AG09319 (cell line): ENCODE measurements around the gene PPP1R1B.

Source experiments
- DNase-seq: peaks from one replicate; pipeline ENCODE4 v3.0.0-alpha.2; 2010; ENCODE audit warnings: low read depth; ENCODE audit errors: extremely low read depth
- TF ChIP-seq, protein P1 (sequence below): IDR thresholded peaks from 2 replicates; pipeline ENCODE4 v1.5.1; 2011; ENCODE audit warnings: low read depth, mild to moderate bottlenecking, inconsistent platforms, low read length, moderate library complexity

Gene PPP1R1B

DNA sequence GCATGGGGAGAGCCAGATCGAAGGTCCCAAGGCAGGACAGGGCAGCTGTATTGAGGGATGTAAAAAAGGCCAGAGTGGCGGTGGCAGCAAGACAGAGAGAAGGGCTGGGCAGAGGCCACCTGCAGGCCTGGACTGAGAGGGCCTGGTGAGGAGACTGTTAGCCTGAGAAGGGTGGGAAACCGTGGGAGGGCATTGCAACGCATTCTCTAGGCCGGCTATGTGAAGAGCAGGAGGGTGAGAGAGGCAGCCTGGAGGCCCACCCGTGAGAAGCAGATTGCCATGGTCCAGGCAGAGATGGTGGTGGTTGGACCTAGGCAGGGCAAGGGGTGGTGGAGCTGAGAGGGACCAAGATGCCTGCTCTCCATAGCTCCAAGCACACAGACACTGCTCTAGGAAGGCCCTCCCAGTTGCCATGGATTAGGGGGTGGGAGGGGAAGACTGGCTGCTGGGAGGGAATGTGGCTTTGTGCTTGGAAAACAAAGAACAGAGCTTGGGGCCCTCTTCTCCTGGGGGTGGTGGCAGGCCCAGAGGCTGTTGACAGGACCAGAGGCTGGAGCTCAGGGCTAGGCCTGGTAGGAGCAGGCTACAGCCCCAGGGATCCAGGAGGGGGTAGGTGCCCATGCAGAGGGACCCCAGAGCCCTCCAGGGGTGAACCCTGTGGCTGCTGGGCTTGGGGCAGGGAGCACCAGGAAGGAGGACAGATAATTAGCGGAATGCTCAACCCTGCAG, 26.0 kb downstream of the PPP1R1B start:
- DNase-seq: no peak
- TF ChIP-seq, protein P1, sequence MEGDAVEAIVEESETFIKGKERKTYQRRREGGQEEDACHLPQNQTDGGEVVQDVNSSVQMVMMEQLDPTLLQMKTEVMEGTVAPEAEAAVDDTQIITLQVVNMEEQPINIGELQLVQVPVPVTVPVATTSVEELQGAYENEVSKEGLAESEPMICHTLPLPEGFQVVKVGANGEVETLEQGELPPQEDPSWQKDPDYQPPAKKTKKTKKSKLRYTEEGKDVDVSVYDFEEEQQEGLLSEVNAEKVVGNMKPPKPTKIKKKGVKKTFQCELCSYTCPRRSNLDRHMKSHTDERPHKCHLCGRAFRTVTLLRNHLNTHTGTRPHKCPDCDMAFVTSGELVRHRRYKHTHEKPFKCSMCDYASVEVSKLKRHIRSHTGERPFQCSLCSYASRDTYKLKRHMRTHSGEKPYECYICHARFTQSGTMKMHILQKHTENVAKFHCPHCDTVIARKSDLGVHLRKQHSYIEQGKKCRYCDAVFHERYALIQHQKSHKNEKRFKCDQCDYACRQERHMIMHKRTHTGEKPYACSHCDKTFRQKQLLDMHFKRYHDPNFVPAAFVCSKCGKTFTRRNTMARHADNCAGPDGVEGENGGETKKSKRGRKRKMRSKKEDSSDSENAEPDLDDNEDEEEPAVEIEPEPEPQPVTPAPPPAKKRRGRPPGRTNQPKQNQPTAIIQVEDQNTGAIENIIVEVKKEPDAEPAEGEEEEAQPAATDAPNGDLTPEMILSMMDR: no peak

DNA sequence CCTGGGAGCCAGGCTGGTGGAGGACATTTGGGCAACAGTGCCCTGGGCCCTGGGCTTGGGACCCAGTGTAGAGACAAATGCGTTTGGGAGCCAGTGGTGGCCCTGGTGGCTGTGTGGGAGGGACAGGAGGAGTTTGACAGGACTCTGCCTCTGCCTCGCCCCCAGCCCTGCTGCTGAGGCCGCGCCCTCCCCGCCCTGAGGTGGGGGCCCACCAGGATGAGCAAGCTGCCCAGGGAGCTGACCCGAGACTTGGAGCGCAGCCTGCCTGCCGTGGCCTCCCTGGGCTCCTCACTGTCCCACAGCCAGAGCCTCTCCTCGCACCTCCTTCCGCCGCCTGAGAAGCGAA, 26.5 kb downstream of the PPP1R1B start:
- no peak for DNase-seq
- TF ChIP-seq, protein P1: no peak

DNA sequence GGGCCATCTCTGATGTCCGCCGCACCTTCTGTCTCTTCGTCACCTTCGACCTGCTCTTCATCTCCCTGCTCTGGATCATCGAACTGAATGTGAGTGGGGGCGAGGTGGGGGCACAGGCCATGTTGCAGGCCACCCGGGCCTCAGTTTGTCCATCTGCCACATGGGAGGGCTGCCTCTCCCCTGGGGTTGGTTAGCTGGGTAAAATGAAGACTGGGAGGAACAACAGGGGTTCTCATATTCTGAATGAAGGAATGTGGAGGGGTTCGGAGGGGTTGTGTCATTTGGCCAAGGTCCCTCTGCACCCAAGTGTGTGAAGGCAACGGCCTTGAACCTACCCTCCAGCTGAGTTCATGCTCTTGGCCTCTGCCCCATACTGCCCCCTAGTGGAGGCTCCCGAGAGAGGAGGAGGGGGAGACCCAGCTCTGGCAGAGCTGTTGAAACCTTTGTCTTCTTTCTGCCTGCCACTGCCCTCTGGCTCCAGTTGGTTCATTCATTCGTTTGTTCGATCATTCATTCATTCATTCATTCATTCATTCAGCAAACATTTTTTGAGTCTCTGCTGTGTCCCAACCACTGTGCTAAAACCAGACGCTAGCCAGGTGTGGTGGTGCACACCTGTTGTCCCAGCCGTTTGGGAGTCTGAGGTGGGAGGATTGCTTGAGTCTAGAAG, 27.0 kb downstream of the PPP1R1B start:
- no peak for DNase-seq
- TF ChIP-seq, protein P1: peak; percentile 76

DNA sequence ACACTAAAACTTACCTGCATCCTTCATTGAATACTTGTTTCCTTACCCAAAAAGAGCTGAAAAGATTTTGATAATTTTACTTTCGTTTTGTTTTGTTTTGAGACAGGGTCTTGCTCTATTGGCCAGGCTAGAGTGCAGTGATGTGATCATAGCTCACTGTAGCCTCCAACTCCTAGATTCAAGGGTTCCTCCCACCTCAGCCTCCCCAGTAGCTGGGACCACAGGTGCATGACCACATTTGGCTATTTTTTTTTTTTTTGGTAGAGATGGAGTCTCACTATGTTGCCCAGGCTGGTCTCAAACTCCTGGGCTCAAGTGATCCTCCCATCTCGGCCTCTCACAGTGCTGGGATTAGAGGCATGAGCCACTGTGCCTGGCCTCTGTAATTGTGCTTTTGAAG, 28.4 kb downstream of the PPP1R1B start:
- DNase-seq: no peak
- TF ChIP-seq, protein P1: no peak

DNA sequence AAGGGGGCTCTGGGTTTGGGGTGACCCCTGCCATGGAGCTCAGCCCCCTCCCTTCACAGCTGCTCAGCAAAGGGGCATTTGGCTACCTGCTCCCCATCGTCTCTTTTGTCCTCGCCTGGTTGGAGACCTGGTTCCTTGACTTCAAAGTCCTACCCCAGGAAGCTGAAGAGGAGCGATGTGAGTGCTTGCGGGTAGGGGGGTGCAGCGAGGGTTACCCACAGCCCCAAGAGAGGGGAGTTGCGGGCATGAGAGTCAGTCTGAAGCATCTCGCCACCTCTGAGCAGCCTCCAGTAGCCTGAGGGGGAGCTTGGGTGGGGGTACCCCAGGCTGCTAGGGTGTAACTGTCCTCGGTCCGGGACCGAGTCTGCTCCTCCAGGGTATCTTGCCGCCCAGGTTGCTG, 31.6 kb downstream of the PPP1R1B start:
- TF ChIP-seq, protein P1: no peak

DNA sequence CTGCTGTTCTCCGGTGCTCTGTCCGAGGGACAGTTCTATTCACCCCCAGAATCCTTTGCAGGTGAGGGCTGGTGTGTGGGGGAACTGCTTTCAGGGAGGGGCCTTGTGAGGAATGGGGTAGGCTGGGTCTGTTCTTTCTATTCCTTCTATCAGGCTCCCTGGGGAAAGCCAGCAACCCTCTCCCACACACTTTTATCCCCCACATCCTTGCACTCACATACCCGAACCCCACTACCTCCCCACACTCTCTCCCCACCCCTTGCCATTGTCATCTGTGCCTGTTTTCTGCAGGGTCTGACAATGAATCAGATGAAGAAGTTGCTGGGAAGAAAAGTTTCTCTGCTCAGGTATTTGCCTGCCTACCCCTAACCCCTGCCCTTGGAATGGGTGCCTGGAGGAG, 32.0 kb downstream of the PPP1R1B start:
- TF ChIP-seq, protein P1: no peak
- DNase-seq: no peak

More for the DNA sequence above, 31.6 kb downstream of the PPP1R1B start:
- DNase-seq: no peak

DNA sequence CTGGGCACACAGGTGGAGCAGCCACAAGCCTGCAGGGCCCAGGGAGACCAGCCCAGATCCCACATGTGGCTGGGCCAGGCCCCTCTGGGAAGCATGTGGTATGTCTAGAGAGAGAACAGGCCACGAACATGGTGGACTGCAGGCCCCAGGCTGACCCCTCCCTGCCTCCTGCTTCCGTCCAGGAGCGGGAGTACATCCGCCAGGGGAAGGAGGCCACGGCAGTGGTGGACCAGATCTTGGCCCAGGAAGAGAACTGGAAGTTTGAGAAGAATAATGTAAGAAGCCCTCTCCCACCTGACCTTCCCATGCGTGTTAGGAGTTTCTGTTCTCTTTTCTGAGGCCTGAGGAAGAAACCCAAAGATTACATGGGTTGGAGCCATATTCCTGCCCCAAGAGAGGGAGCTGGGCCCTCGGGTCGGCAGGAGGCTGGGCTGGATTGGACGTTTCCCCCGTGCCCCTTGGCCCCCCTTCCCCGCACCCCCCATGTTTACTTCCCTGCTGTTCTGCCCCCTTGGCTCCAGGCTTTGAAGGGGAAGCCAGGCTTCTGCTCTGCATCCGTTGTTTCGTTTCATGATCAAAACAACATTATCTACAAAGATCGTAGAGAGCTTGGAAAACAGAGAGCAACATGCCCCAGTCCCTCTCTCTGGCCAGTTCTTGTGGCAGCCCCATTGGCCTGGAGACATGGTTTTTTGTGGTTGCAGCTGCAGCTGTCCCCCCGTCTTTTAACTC, 32.7 kb downstream of the PPP1R1B start:
- no peak for DNase-seq

More for the DNA sequence above, 32.7 kb downstream of the PPP1R1B start:
- TF ChIP-seq, protein P1: no peak
